Measurements from ENCODE around the gene SLC35F3. TPM values are rescaled to one million over a fixed set of nuclear protein-coding genes. Genes with fewer than 3 reads are reported as not detected.

SLC35F3 gene
- total RNA-seq, 2 experiments from 2014 or later, result 0.86 to 1.8 TPM

- CTCF ChIA-PET, result interaction anchor here (0.6 kb wide), 1 partner anchor 563 kb away, joined by 3 read pairs; no protein-coding TSS in a partner anchor
- H3K27me3 Mint-ChIP-seq, result peaks cover 14% of the 10 kb centered on the region
These were observed 100.1 kb downstream of the SLC35F3 start for GRCh38 chr1:234004591-234004990.

GRCh38 chr1:234007684-234008083 is 103.2 kb downstream of the SLC35F3 start:
- H3K9me3 Mint-ChIP-seq (ENCODE audit: low read depth), result peaks cover 5% of the 10 kb centered on the region
- H3K4me1 Mint-ChIP-seq, result no peaks in the 10 kb centered on the region
- no peak for ATAC-seq
- ChIA-PET POLR2A (no interaction called here), CTCF (interaction anchor here (0.6 kb wide), 1 partner anchor 90 kb away, joined by 4 read pairs; no protein-coding TSS in a partner anchor)
- H3K27me3 Mint-ChIP-seq, result peaks cover 22% of the 10 kb centered on the region
- no peaks in the 10 kb centered on the region for H3K36me3 Mint-ChIP-seq (ENCODE audit: low read depth)
- no peak for DNase-seq
- no peak overlapping the region for H3K27ac Mint-ChIP-seq
- intact Hi-C loops (cut with DNase I, micrococcal nuclease), result no loop called here
- no peak overlapping the region for H3K4me3 Mint-ChIP-seq

More at GRCh38 chr1:234004591-234004990, 100.1 kb downstream of the SLC35F3 start:
- intact Hi-C loops (cut with DNase I, micrococcal nuclease), result no loop called here
- Mint-ChIP-seq H3K9me3 (ENCODE audit: low read depth) (peaks cover 3% of the 10 kb centered on the region), H3K27ac (no peak overlapping the region), H3K4me1 (no peaks in the 10 kb centered on the region), H3K4me3 (no peak overlapping the region), H3K36me3 (ENCODE audit: low read depth) (no peaks in the 10 kb centered on the region)
- DNase-seq (no peak), ATAC-seq (no peak)
- POLR2A ChIA-PET, result no interaction called here

DNA sequence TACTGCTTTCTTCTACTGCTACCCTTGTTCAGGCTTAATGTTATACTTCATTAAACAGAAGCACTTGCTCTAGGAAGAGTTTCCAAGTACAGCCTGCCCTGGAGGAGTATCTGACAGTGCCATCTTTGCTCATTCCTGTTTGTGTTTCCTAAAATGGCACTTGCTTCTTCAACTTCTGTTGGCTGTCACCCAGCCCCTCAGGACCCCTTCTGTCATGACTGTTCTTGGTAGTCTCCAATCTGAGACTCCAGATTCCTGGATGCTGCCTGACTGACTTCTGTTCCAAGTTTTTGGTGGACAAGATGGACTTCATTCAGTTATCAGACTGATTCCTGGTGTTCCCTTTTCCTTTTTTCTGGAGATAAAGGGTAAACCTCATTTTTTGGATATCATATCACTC is 104.1 kb downstream of the SLC35F3 start:
- intact Hi-C loops (cut with DNase I, micrococcal nuclease), result no loop called here
- Mint-ChIP-seq H3K27me3 (peaks cover 25% of the 10 kb centered on the region), H3K4me1 (no peaks in the 10 kb centered on the region), H3K4me3 (no peak overlapping the region), H3K9me3 (ENCODE audit: low read depth) (peaks cover 5% of the 10 kb centered on the region), H3K36me3 (ENCODE audit: low read depth) (no peaks in the 10 kb centered on the region), H3K27ac (no peak overlapping the region)
- POLR2A ChIA-PET, result no interaction called here
- ATAC-seq (no peak), DNase-seq (no peak)
- CTCF ChIA-PET, result no interaction called here

GRCh38 chr1:234009668-234010067 is 105.2 kb downstream of the SLC35F3 start:
- Mint-ChIP-seq H3K27me3 (peaks cover 28% of the 10 kb centered on the region), H3K9me3 (ENCODE audit: low read depth) (peaks cover 5% of the 10 kb centered on the region), H3K4me3 (no peak overlapping the region), H3K27ac (no peak overlapping the region), H3K36me3 (ENCODE audit: low read depth) (no peaks in the 10 kb centered on the region), H3K4me1 (no peaks in the 10 kb centered on the region)
- intact Hi-C loops (cut with DNase I, micrococcal nuclease), result no loop called here
- DNase-seq (no peak), ATAC-seq (no peak)
- CTCF ChIA-PET, result interaction anchor here (0.7 kb wide), 1 partner anchor 162 kb away, joined by 5 read pairs; no protein-coding TSS in a partner anchor
- POLR2A ChIA-PET, result no interaction called here

- Mint-ChIP-seq H3K27me3 (peaks cover 27% of the 10 kb centered on the region), H3K36me3 (ENCODE audit: low read depth) (no peaks in the 10 kb centered on the region), H3K9me3 (ENCODE audit: low read depth) (peaks cover 2% of the 10 kb centered on the region), H3K27ac (no peak overlapping the region), H3K4me1 (no peaks in the 10 kb centered on the region), H3K4me3 (no peak overlapping the region)
- intact Hi-C loops (cut with DNase I, micrococcal nuclease), result no loop called here
- DNase-seq (no peak), ATAC-seq (no peak)
- POLR2A ChIA-PET, result no interaction called here
- CTCF ChIA-PET, result no interaction called here
These were observed 109.7 kb downstream of the SLC35F3 start for GRCh38 chr1:234014208-234014607.

GRCh38 chr1:234018816-234019215 is 114.3 kb downstream of the SLC35F3 start:
- no peak overlapping the region for H3K27ac Mint-ChIP-seq
- H3K4me3 Mint-ChIP-seq, result no peak overlapping the region
- H3K4me1 Mint-ChIP-seq, result no peaks in the 10 kb centered on the region
- CTCF ChIA-PET, result interaction anchor here (1.2 kb wide), 1 partner anchor 24 kb away, joined by 3 read pairs; no protein-coding TSS in a partner anchor
- no peaks in the 10 kb centered on the region for H3K36me3 Mint-ChIP-seq (ENCODE audit: low read depth)
- no peak for ATAC-seq
- no peak for DNase-seq
- POLR2A ChIA-PET, result no interaction called here
- intact Hi-C loops (cut with DNase I, micrococcal nuclease), result no loop called here
- no peaks in the 10 kb centered on the region for H3K9me3 Mint-ChIP-seq (ENCODE audit: low read depth)
- H3K27me3 Mint-ChIP-seq, result peaks cover 22% of the 10 kb centered on the region

DNA sequence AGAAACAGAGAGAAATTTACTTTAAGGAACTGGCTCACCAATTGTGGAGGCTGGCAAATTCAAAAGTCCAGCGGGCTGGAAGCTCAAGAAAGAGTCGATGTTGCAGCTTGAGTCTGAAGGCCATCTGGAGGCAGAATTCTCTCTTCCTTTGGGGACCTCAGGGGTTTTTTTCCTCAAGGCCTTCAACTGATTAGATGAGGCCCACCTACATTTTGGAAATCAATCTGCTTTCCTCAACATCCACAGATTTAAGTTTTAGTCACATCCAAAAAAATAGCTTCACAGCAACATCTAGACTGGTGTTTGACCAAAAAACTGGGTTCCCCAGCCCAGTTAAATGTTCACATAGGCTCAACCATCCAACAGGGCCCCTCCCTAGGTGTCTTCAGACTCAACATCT is 114.9 kb downstream of the SLC35F3 start:
- no peak for DNase-seq
- intact Hi-C loops (cut with DNase I, micrococcal nuclease), result no loop called here
- H3K27ac Mint-ChIP-seq, result no peak overlapping the region
- CTCF ChIA-PET, result interaction anchor here (1.2 kb wide), 1 partner anchor 25 kb away, joined by 3 read pairs; no protein-coding TSS in a partner anchor
- H3K4me3 Mint-ChIP-seq, result no peak overlapping the region
- POLR2A ChIA-PET, result no interaction called here
- H3K36me3 Mint-ChIP-seq (ENCODE audit: low read depth), result no peaks in the 10 kb centered on the region
- H3K4me1 Mint-ChIP-seq, result no peaks in the 10 kb centered on the region
- ATAC-seq, result no peak
- no peaks in the 10 kb centered on the region for H3K9me3 Mint-ChIP-seq (ENCODE audit: low read depth)
- peaks cover 20% of the 10 kb centered on the region for H3K27me3 Mint-ChIP-seq

DNA sequence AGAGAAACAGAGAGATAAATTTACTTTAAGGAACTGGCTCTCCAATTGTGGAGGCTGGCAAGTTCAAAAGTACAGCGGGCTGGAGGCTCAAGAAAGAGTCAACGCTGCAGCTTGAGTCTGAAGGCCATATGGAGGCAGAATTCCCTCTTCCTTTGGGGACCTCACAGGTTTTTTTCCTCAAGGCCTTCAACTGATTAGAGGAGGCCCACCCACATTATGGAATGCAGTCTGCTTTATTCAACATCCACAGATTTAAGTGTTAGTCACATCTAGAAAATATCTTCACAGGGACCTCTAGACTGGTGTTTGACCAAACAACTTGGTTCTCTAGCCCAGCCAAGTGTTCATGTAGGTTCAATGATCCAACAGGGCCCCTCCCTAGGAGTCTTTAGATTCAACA is 117.8 kb downstream of the SLC35F3 start:
- DNase-seq (no peak), ATAC-seq (no peak)
- no peaks in the 10 kb centered on the region for H3K9me3 Mint-ChIP-seq (ENCODE audit: low read depth)
- no peaks in the 10 kb centered on the region for H3K36me3 Mint-ChIP-seq (ENCODE audit: low read depth)
- H3K4me1 Mint-ChIP-seq, result no peaks in the 10 kb centered on the region
- ChIA-PET POLR2A (no interaction called here), CTCF (interaction anchor here (0.6 kb wide), 1 partner anchor 358 kb away, joined by 3 read pairs; no protein-coding TSS in a partner anchor)
- H3K27me3 Mint-ChIP-seq, result peaks cover 16% of the 10 kb centered on the region
- no peak overlapping the region for H3K4me3 Mint-ChIP-seq
- no peak overlapping the region for H3K27ac Mint-ChIP-seq
- intact Hi-C loops (cut with DNase I, micrococcal nuclease), result no loop called here

- intact Hi-C loops (cut with DNase I, micrococcal nuclease), result no loop called here
- Mint-ChIP-seq H3K27me3 (peaks cover 22% of the 10 kb centered on the region), H3K9me3 (ENCODE audit: low read depth) (no peaks in the 10 kb centered on the region), H3K4me3 (no peak overlapping the region), H3K4me1 (no peaks in the 10 kb centered on the region), H3K36me3 (ENCODE audit: low read depth) (no peaks in the 10 kb centered on the region), H3K27ac (no peak overlapping the region)
- ATAC-seq, result no peak
- ChIA-PET CTCF (interaction anchor here (0.9 kb wide), 1 partner anchor 9 kb away, joined by 3 read pairs; no protein-coding TSS in a partner anchor), POLR2A (no interaction called here)
- DNase-seq, result no peak
These were observed 135.1 kb downstream of the SLC35F3 start for GRCh38 chr1:234039603-234040002.

- ChIA-PET POLR2A (no interaction called here), CTCF (no interaction called here)
- DNase-seq, result no peak
- no peak overlapping the region for H3K27ac Mint-ChIP-seq
- H3K4me1 Mint-ChIP-seq, result no peaks in the 10 kb centered on the region
- H3K9me3 Mint-ChIP-seq (ENCODE audit: low read depth), result no peaks in the 10 kb centered on the region
- H3K36me3 Mint-ChIP-seq (ENCODE audit: low read depth), result no peaks in the 10 kb centered on the region
- intact Hi-C loops (cut with DNase I, micrococcal nuclease), result no loop called here
- H3K4me3 Mint-ChIP-seq, result no peak overlapping the region
- ATAC-seq, result no peak
- peaks cover 15% of the 10 kb centered on the region for H3K27me3 Mint-ChIP-seq
These were observed 136.2 kb downstream of the SLC35F3 start for GRCh38 chr1:234040446-234041317.

DNA sequence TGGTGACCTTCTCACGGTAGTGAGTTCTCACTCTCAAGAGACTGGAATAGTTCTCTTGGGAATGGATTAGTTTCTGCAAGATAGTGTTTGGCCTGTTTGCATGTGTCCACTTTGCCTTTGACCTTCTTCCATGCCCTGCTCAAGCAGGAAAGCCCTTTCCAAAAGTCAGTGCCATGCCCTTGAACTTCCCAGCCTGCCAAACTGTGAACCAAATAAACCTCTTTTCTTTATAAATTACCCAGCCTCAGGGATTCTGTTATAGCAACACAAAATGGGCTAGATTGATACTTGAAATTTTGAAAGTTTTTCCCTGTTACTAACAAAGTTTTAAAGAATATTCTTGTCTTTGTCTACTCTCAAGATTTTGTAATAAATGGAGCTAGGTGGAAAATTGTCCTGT is 139.6 kb downstream of the SLC35F3 start:
- Mint-ChIP-seq H3K4me1 (no peaks in the 10 kb centered on the region), H3K4me3 (no peak overlapping the region), H3K9me3 (ENCODE audit: low read depth) (peaks cover 6% of the 10 kb centered on the region), H3K27ac (no peak overlapping the region), H3K36me3 (ENCODE audit: low read depth) (no peaks in the 10 kb centered on the region), H3K27me3 (peaks cover 5% of the 10 kb centered on the region)
- intact Hi-C loops (cut with DNase I, micrococcal nuclease), result no loop called here
- ChIA-PET CTCF (interaction anchor here (1.1 kb wide), 1 partner anchor 8 kb away, joined by 3 read pairs; no protein-coding TSS in a partner anchor), POLR2A (no interaction called here)
- no peak for ATAC-seq
- DNase-seq, result no peak

DNA sequence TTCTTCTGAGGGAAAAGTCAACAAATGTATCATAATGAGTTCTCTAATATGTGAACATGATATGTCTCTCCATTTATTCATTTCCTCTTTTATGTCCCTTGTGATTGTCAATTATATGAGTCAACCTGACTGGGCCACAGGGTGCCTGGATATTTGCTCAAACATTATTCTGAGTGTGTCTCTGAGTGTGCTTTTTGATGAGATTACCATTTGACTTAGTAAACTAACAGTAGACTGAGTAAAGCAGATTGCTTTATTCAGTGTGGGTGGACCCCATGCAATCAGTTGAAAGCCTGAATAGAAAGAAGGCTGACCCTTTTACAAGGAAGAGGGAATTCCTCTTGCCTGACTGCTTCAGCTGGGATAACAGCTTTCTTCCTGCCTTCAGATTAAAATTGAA is 142.6 kb downstream of the SLC35F3 start:
- Mint-ChIP-seq H3K27me3 (peaks cover 4% of the 10 kb centered on the region), H3K27ac (no peak overlapping the region), H3K4me3 (no peak overlapping the region), H3K9me3 (ENCODE audit: low read depth) (peaks cover 8% of the 10 kb centered on the region), H3K4me1 (no peaks in the 10 kb centered on the region), H3K36me3 (ENCODE audit: low read depth) (no peaks in the 10 kb centered on the region)
- POLR2A ChIA-PET, result no interaction called here
- ATAC-seq (no peak), DNase-seq (no peak)
- CTCF ChIA-PET, result no interaction called here
- intact Hi-C loops (cut with DNase I, micrococcal nuclease), result no loop called here
